HFF-Myc (cell line): ENCODE data around the gene PHF19.

ENCODE experiments used
- DNase-seq: peaks from one replicate; pipeline ENCODE4 v3.0.0-alpha.2; 2011; ENCODE audit warnings: low read depth; ENCODE audit errors: extremely low read depth
- H3K4me3 ChIP-seq: replicated peaks from 2 replicates; pipeline ENCODE4 v1.5.1; 2011; ENCODE audit warnings: low read depth, mild to moderate bottlenecking, control low read depth, low read length
- CTCF ChIP-seq: IDR thresholded peaks from 2 replicates; pipeline ENCODE4 v1.5.1; 2012; ENCODE audit warnings: mild to moderate bottlenecking, low read depth, low read length, control low read depth; ENCODE audit errors: missing control alignments

PHF19 gene

DNA sequence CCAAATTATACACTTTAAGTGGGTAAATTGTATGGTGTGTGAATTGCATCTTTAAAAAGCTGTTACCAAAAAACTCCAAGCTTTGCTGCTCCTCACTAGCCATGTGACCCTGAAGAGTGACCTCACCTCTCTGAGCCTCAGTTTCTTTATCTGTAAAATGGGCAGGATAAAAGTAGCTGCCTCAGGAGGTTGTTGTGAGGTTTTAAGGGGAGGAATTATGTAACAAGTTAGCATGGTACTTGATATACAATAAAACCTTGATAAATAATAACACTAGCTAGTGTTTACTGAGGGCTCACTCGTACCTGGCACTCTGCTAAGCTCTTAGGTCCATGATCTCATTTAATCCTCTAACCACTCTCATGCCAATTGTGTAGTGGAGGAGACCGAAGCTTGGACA is 19.0 kb upstream of the PHF19 start:
- TF ChIP-seq CTCF = no peak
- no peak for DNase-seq
- no peak overlapping the region for H3K4me3 ChIP-seq

DNA sequence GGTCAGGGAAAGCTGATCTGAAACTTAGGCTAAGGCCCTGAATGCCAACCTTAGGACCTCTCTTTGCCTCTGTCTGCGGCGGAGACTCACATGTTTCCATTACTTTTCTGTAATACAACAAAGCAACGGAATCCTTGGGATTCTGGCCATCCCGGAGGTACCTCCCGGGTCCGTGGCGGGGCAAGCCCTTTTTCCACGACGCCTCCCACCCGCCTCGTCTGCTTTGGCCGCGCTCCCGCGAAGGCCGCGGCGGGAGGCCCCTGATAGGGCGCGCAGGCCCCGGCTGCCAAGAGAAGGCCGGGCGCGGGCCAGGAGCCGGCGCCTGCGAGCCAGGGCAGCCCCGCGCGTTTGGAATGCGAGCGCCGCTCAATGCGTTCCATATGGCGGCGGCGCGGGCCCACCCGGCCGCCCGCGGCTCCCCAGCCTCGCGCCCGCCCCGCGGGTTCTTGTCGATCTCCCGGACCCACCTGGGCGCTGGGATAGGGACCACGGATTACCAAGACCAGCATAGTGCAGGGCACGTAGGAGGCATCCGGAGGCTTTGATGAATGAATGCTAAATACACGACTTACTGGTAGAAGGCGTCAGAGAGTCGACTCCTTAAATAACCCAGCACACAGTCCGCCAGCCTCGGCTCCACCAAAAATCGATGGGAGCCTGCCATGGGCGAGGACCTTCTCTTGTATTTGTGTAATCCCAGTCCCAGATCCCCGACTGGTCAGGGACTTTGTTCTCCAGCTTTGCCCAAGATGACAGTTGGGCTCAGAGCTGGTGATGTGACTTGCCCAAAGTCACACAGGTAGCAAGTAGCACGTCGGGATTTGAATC is 17.5 kb upstream of the PHF19 start:
- no peak for DNase-seq
- H3K4me3 ChIP-seq = 0 out of 2 replicates have a peak overlapping the region, but pooled peaks have one; percentile 4
- no peak for TF ChIP-seq CTCF

- no peak overlapping the region for H3K4me3 ChIP-seq
- DNase-seq = no peak
- TF ChIP-seq CTCF = no peak
Observed at GRCh38 chr9:120893611-120894307, 16.8 kb upstream of the PHF19 start.

DNA sequence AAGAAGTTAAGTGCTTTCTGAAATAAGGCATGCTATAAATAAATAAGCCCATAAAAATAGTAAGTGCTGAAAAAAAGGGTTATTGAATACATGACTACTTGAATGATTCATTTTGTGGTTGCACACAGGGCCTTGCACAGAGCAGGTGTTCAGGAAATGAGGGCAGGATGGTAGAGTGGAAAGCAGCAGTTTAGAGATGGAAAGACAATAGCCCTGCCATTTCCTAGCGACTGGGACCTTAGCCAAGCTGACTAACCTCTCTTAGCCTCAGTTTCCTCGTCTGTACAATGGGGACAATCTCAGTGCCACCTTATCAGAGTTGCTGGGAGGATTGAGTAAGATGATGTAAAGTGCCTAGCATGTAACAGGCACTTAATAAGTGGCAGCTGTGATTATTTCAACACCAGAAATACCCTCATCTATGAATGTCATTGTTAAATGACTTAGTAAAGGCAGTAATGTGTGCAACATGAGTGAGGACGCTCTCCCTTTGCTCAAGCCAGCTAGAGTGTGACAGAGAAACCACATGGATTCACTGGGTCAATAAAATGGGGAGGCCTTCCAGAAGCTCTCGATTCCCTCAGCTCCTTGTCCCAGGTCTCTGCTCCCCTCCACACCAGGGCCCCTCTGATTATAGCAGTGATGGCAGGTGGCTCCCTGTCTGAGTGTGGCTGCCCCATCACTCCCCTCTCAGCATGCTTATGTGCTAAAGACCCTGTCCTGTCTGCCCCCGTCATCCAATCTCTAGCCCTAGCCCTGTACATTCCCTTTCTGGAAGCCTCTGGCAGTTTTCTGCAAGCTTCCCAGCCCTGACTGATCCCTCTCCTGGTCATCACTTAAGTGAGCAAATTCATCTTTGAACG is 16.0 kb upstream of the PHF19 start:
- TF ChIP-seq CTCF = no peak
- no peak overlapping the region for H3K4me3 ChIP-seq
- DNase-seq = peak; percentile 94

GRCh38 chr9:120891884-120892747 is 15.1 kb upstream of the PHF19 start:
- DNase-seq = no peak
- no peak overlapping the region for H3K4me3 ChIP-seq
- TF ChIP-seq CTCF = no peak

DNA sequence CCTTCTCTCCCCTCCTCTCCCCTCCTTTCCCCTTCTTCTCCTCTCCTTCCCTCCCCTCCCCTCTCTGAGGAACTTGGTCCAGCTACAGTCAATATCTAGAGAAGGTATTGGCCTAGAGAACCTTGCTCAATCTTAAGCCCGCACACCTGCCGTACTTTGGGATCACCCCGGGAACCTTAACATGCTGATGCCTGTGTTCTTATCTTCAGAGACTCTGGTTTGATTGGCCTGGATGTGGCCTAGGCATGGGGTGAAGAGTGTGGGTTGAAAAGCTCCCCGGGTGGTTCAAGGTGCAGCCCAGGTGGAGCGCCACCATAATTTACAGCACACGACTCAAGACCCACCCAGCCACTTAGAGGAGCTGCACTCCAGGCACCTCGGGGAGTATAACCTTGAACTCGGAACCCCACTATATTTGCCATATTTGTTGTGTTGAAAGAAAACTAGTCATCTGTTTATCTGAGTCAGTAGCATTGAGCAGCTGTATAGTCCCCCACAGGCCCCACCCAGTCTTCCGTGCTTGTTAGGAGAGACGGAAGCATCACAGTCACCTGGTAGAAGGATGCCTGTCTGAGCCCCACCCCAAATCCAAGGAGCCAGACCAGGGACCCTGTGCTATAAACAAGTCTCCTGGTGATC is 14.4 kb upstream of the PHF19 start:
- no peak overlapping the region for H3K4me3 ChIP-seq
- DNase-seq = no peak
- TF ChIP-seq CTCF = no peak
